Trophoblast cell (in vitro differentiated cells and primary cell): ENCODE measurements around the gene CCDC106.
A peak's percentile ranks its signal among the peaks of the same experiment; 100 is the strongest.

Experiments
- DNase-seq, 2 donors: peaks; one replicate each; pipeline ENCODE4 v3.0.0-alpha.2; 2016
- H2AFZ ChIP-seq: 2 replicates; pipeline ENCODE4 v1.6.1; 2013; ENCODE audit warnings: low read length, moderate library complexity, mild to moderate bottlenecking; ENCODE audit not compliant: insufficient read depth, poor library complexity
- H2AK5ac ChIP-seq: 2 replicates; pipeline ENCODE4 v1.6.1; 2013; ENCODE audit warnings: mild to moderate bottlenecking, low read length
- H2BK120ac ChIP-seq: 2 replicates; pipeline ENCODE4 v1.6.1; 2013; ENCODE audit warnings: low read length, mild to moderate bottlenecking, moderate library complexity; ENCODE audit not compliant: insufficient read depth, poor library complexity
- H2BK12ac ChIP-seq: 2 replicates; pipeline ENCODE4 v1.6.1; 2013; ENCODE audit warnings: mild to moderate bottlenecking, low read length, moderate library complexity
- H2BK5ac ChIP-seq: 2 replicates; pipeline ENCODE4 v1.6.1; 2013; ENCODE audit warnings: low read length, low read depth, moderate library complexity, mild to moderate bottlenecking; ENCODE audit not compliant: poor library complexity
- H3K14ac ChIP-seq: 2 replicates; pipeline ENCODE4 v1.6.1; 2013; ENCODE audit warnings: mild to moderate bottlenecking, low read length
- H3K18ac ChIP-seq: 2 replicates; pipeline ENCODE4 v1.6.1; 2013; ENCODE audit warnings: mild to moderate bottlenecking, low read length
- H3K23ac ChIP-seq: 2 replicates; pipeline ENCODE4 v1.6.1; 2013; ENCODE audit warnings: low read length
- H3K27ac ChIP-seq: 2 replicates; pipeline ENCODE4 v1.5.1; 2013; ENCODE audit warnings: low read depth, mild to moderate bottlenecking, inconsistent platforms, low read length, moderate library complexity
- H3K27me3 ChIP-seq: 2 replicates; pipeline ENCODE4 v1.6.1; 2013; ENCODE audit warnings: inconsistent platforms, mild to moderate bottlenecking, low read length, moderate library complexity; ENCODE audit not compliant: insufficient read depth
- H3K36me3 ChIP-seq, 2 experiments: 1 replicate in 1 of 2; 2 replicates in 1 of 2; pipeline ENCODE4 v1.6.1; 2013; ENCODE audit warnings: low read length in 2 of 2, mild to moderate bottlenecking in 2 of 2, moderate library complexity in 1 of 2; ENCODE audit not compliant: insufficient read depth in 2 of 2, control insufficient read depth in 1 of 2
- H3K4ac ChIP-seq: 2 replicates; pipeline ENCODE4 v1.6.1; 2013; ENCODE audit warnings: low read depth, mild to moderate bottlenecking, low read length, moderate library complexity
- H3K4me1 ChIP-seq, 2 experiments: 1 replicate in 1 of 2; 2 replicates in 1 of 2; pipeline ENCODE4 v1.6.1; 2013; ENCODE audit warnings: low read length in 2 of 2, mild to moderate bottlenecking in 2 of 2, moderate library complexity in 1 of 2; ENCODE audit not compliant: insufficient read depth in 2 of 2, control insufficient read depth in 1 of 2
- H3K4me2 ChIP-seq: 2 replicates; pipeline ENCODE4 v1.6.1; 2013; ENCODE audit warnings: inconsistent platforms, mild to moderate bottlenecking, low read length, moderate library complexity
- H3K4me3 ChIP-seq: 2 replicates; pipeline ENCODE4 v1.5.1; 2013; ENCODE audit warnings: mild to moderate bottlenecking, low read depth, low read length, inconsistent platforms
- H3K79me1 ChIP-seq: one replicate; pipeline ENCODE4 v1.6.1; 2013; ENCODE audit warnings: low read length
- H3K79me2 ChIP-seq: 2 replicates; pipeline ENCODE4 v1.6.1; 2013; ENCODE audit warnings: low read length, mild to moderate bottlenecking; ENCODE audit not compliant: control insufficient read depth, insufficient read depth, poor library complexity
- H3K9ac ChIP-seq: 2 replicates; pipeline ENCODE4 v1.6.1; 2013; ENCODE audit warnings: mild to moderate bottlenecking, low read length
- H3K9me3 ChIP-seq: 2 replicates; pipeline ENCODE4 v1.6.1; 2013; ENCODE audit warnings: low read depth, mild to moderate bottlenecking, control low read depth, inconsistent platforms, low read length; ENCODE audit not compliant: insufficient read depth
- H4K12ac ChIP-seq: 2 replicates; pipeline ENCODE4 v1.6.1; 2013; ENCODE audit warnings: low read depth, mild to moderate bottlenecking, low read length, moderate library complexity
- H4K8ac ChIP-seq: 2 replicates; pipeline ENCODE4 v1.6.1; 2013; ENCODE audit warnings: low read depth, mild to moderate bottlenecking, low read length, moderate library complexity
- H4K91ac ChIP-seq: one replicate; pipeline ENCODE4 v1.6.1; 2013; ENCODE audit warnings: low read depth, mild to moderate bottlenecking, low read length, moderate library complexity
- WGBS: extraction: QIAGEN DNeasy Blood & Tissue Kit; methylation state at CpG from one replicate; pipeline ENCODE4 v1.1.7; 2013; ENCODE audit warnings: missing lambda C conversion rate; ENCODE audit not compliant: insufficient read length, insufficient coverage; ENCODE audit errors: extremely low coverage; 5-methylcytosine and 5-hydroxymethylcytosine counted together

CCDC106 gene

GRCh38 chr19:55674459-55674840 is 26.4 kb downstream of the CCDC106 start:
- Histone ChIP-seq H4K12ac (no peak overlapping the region), H3K36me3 (peaks cover 45 to 56% of the 10 kb centered on the region in 2 experiments), H3K79me2 (peaks cover 9% of the 10 kb centered on the region), H3K9me3 (peaks cover 2% of the 10 kb centered on the region), H2BK120ac (no peak overlapping the region), H3K14ac (no peak overlapping the region), H3K18ac (no peak overlapping the region), H3K4ac (no peak overlapping the region), H3K23ac (no peak overlapping the region), H3K4me2 (peak overlapping the region; percentile 65), H2BK5ac (no peak overlapping the region), H3K27me3 (no peaks in the 10 kb centered on the region), H2AK5ac (no peak overlapping the region), H4K8ac (peak overlapping the region; percentile 73), H3K4me3 (peak overlapping the region; percentile 98), H2BK12ac (no peak overlapping the region), H2AFZ (no peak overlapping the region), H4K91ac (peak overlapping the region; percentile 11), H3K9ac (peak overlapping the region; percentile 70), H3K27ac (no peak overlapping the region), H3K79me1 (peaks cover 4% of the 10 kb centered on the region), H3K4me1 (peaks cover 0 to 3% of the 10 kb centered on the region in 2 experiments)
- DNase-seq: peak in 1 of 2 donors; percentile 5
- no CpG with 5 or more reads among the region's 17 CpGs for WGBS

- Histone ChIP-seq H3K36me3 (peaks cover 45 to 56% of the 10 kb centered on the region in 2 experiments), H4K8ac (peak within 1 kb of the TSS; percentile 95), H3K4me2 (peak within 1 kb of the TSS; percentile 78), H2AFZ (peak within 1 kb of the TSS; percentile 88), H3K18ac (peak within 1 kb of the TSS; percentile 99), H2BK120ac (peak within 1 kb of the TSS; percentile 84), H4K12ac (peak within 1 kb of the TSS; percentile 93), H4K91ac (peak within 1 kb of the TSS; percentile 93), H3K4me3 (peak within 1 kb of the TSS; percentile 98), H2BK12ac (no peak within 1 kb of the TSS), H3K14ac (peak within 1 kb of the TSS; percentile 95), H3K23ac (peak within 1 kb of the TSS; percentile 55), H2BK5ac (peak within 1 kb of the TSS; percentile 87), H3K79me1 (peaks cover 4% of the 10 kb centered on the region), H3K27me3 (no peaks in the 10 kb centered on the region), H3K79me2 (peaks cover 9% of the 10 kb centered on the region), H3K9ac (peak within 1 kb of the TSS; percentile 98), H3K27ac (peak within 1 kb of the TSS; percentile 61), H3K4me1 (peaks cover 0 to 3% of the 10 kb centered on the region in 2 experiments), H3K4ac (peak within 1 kb of the TSS; percentile 89), H2AK5ac (peak within 1 kb of the TSS; percentile 60), H3K9me3 (peaks cover 2% of the 10 kb centered on the region)
- no CpG with 5 or more reads among the region's 101 CpGs for WGBS
- peak; percentile 98 for DNase-seq
These were observed 27.0 kb downstream of the CCDC106 start, which contains the start of gene EPN1 for GRCh38 chr19:55674841-55675660. Gene EPN1, plus strand, starts transcription at chr19:55675226. Its CDS starts 3,402 bp downstream, at chr19:55678628.

DNA sequence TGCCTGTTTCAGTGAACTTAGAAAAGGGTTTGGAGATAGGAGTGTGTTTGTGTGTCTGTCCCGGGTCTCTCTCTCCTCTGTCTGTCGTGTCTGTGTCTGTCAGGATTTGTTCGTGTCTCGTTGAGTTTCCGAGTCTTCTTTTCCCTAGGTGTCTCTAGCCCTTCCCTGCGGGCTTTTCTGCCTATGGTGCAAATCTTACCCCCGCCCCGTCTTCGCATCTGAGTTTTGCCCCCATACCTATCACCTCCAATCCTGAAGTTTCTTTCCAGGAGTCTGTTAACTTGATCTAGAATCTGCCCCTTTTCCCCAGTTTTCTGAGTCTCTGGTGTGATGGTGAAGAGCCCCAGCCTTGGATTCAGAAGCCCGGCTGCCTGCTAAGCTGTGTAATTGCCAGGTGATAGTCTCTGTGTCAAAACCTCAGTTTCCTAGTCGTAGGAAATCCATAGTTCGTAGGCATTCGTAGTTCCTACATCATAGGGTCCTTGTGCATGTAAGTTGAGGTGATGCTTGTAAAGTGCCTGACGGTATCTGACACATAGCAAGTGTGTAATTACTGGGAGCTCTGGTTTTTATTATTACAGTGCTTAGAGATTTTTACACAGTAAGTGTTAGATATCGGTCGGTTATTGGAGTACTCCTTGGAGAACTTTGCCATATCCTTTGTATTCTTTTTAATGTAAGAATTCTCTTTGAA is 27.8 kb downstream of the CCDC106 start:
- WGBS: no CpG with 5 or more reads among the region's 16 CpGs

DNA sequence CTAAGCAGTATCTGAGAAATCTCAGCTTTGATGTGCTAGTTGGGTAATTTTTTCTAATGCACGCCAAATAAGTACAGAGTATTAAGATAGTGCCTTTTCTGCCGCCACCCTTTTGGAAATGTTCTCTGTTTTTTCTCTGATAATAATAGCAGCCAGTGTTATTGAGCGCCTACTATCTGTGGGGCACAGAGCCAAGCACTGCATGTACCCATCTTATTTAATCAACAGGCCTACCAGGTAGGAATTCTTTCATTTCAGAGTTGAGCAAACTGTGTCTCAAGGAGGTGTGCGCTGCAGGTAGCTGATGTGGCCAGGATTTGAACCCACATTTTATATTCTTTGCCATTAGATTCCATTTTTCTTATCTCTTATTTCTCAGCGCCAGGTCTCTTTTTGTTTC is 28.4 kb downstream of the CCDC106 start:
- H4K91ac ChIP-seq: no peak overlapping the region

More for the DNA sequence above, 27.8 kb downstream of the CCDC106 start:
- peak overlapping the region; percentile 98 for H3K4me3 ChIP-seq
- H2BK5ac ChIP-seq: peak overlapping the region; percentile 87
- no peaks in the 10 kb centered on the region for H3K27me3 ChIP-seq
- peak overlapping the region; percentile 99 for H3K18ac ChIP-seq
- H3K9ac ChIP-seq: peak overlapping the region; percentile 98
- H3K4me1 ChIP-seq: peaks cover 0 to 3% of the 10 kb centered on the region in 2 experiments
- H2BK120ac ChIP-seq: no peak overlapping the region
- peak overlapping the region; percentile 95 for H4K8ac ChIP-seq
- H2AFZ ChIP-seq: peak overlapping the region; percentile 88
- peaks cover 9% of the 10 kb centered on the region for H3K79me2 ChIP-seq
- H2AK5ac ChIP-seq: peak overlapping the region; percentile 60
- H4K91ac ChIP-seq: peak overlapping the region; percentile 93
- no peaks in the 10 kb centered on the region for H3K9me3 ChIP-seq
- H3K79me1 ChIP-seq: peaks cover 4% of the 10 kb centered on the region
- no peak overlapping the region for H2BK12ac ChIP-seq
- peak overlapping the region; percentile 55 for H3K23ac ChIP-seq
- H4K12ac ChIP-seq: peak overlapping the region; percentile 93
- peak overlapping the region; percentile 89 for H3K4ac ChIP-seq
- no peak overlapping the region for H3K27ac ChIP-seq
- DNase-seq: no peak
- H3K36me3 ChIP-seq: peaks cover 45 to 55% of the 10 kb centered on the region in 2 experiments
- H3K14ac ChIP-seq: peak overlapping the region; percentile 95
- peak overlapping the region; percentile 78 for H3K4me2 ChIP-seq

More for the DNA sequence above, 28.4 kb downstream of the CCDC106 start:
- H3K4me3 ChIP-seq: no peak overlapping the region
- H3K4me2 ChIP-seq: peak overlapping the region; percentile 20
- no peak overlapping the region for H2AFZ ChIP-seq
- H3K79me2 ChIP-seq: peaks cover 9% of the 10 kb centered on the region
- H4K12ac ChIP-seq: no peak overlapping the region
- H4K8ac ChIP-seq: no peak overlapping the region
- H2BK120ac ChIP-seq: no peak overlapping the region
- DNase-seq: no peak
- no peak overlapping the region for H3K14ac ChIP-seq
- H3K18ac ChIP-seq: no peak overlapping the region
- H2BK12ac ChIP-seq: no peak overlapping the region
- no CpG with 5 or more reads among the region's 5 CpGs for WGBS
- no peak overlapping the region for H3K27ac ChIP-seq
- H3K36me3 ChIP-seq: peaks cover 49 to 57% of the 10 kb centered on the region in 2 experiments
- H3K4me1 ChIP-seq: peaks cover 0 to 3% of the 10 kb centered on the region in 2 experiments
- no peak overlapping the region for H3K9ac ChIP-seq
- peaks cover 4% of the 10 kb centered on the region for H3K79me1 ChIP-seq
- H3K23ac ChIP-seq: no peak overlapping the region
- no peak overlapping the region for H2AK5ac ChIP-seq
- H3K9me3 ChIP-seq: no peaks in the 10 kb centered on the region
- peak overlapping the region; percentile 34 for H3K4ac ChIP-seq
- no peaks in the 10 kb centered on the region for H3K27me3 ChIP-seq
- H2BK5ac ChIP-seq: no peak overlapping the region
